HG02973 (cell line): Measurements from ENCODE around the gene NLRC5.
A peak's percentile ranks its signal among the peaks of the same experiment; 100 is the strongest.

ENCODE experiments used
- ATAC-seq: cut with Tn5 transposase; IDR thresholded peaks from one replicate; pipeline ENCODE4 v1.9.1; 2021; ENCODE audit warnings: moderate library complexity; ENCODE audit not compliant: unreplicated experiment

NLRC5 gene

GRCh38 chr16:57123974-57124674 is 134.8 kb downstream of the NLRC5 start:
- ATAC-seq = no peak

GRCh38 chr16:57125376-57125775 is 136.0 kb downstream of the NLRC5 start:
- ATAC-seq = no peak

- ATAC-seq = no peak
These were observed 136.6 kb downstream of the NLRC5 start for GRCh38 chr16:57125969-57126368.

- ATAC-seq = no peak
These were observed 137.1 kb downstream of the NLRC5 start for GRCh38 chr16:57126411-57126810.

GRCh38 chr16:57127037-57127763 is 137.8 kb downstream of the NLRC5 start:
- peak; percentile 58 for ATAC-seq

- ATAC-seq = no peak
These were observed 138.5 kb downstream of the NLRC5 start for GRCh38 chr16:57127836-57128235.

- ATAC-seq = no peak
These were observed 139.5 kb downstream of the NLRC5 start for GRCh38 chr16:57128771-57129389.

- ATAC-seq = no peak
These were observed 141.6 kb downstream of the NLRC5 start for GRCh38 chr16:57130950-57131321.

GRCh38 chr16:57131351-57131970 is 142.1 kb downstream of the NLRC5 start:
- ATAC-seq = no peak

GRCh38 chr16:57132470-57132869 is 143.1 kb downstream of the NLRC5 start:
- ATAC-seq = no peak

- no peak for ATAC-seq
These were observed 143.7 kb downstream of the NLRC5 start for GRCh38 chr16:57133031-57133430.
